ENCODE results near the gene PROB1.
A peak's percentile ranks its signal among the peaks of the same experiment; 100 is the strongest.
"Not testable (repeated sequence)": the region's sequence is repeated elsewhere in the genome, so short reads cannot be mapped to it uniquely, and the experiment has no call there.

PROB1 gene

DNA sequence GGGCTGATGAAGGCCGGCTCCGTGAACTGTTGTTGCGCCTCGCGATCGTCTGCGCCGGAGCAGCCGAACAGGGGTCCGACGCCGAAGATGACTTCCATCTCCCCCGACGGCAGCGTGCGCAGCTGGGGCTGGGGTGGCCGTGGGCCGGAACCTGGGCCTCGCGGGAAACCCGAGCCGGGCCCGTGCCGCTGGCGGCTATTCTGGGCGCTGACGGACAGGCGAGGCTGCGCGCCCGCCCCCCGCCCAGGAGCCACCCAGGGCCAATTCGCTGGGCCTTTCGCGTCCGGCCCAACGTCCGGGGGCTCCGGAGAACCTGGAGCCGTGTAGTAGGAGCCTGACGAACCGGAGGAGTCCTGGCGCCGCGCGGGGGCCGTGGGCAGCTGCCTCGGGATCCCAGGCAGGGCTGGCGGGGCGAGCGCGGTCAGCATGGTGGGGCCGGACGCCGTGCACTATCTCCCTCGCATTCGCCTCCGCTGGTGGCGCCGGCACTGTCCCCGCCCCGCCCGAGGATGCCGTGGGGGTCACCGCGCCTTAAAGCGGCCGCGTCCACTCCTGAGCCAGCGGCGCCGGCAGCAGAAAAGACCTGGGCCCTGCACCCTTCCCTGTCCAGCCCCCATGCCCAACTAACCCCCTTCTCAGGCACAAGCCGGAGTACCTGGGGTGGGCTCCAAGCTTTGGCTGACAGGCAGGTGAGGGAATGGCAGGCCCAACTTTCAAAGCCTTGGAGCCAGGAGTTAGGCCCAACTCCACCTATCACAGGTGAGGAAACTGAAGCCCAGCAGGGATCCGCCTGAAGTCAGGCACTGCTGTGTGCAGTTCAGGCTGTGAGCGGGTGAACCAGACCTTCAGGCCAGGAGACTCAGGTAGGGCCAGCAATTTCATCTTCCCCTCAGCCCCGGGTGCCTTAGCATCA, at the start of gene PROB1:
PROB1 (minus strand) TSS at position 451 of the 913 bp plus-strand sequence; CDS start at position 428, 23 bp downstream.
- DNase-seq: no peak

DNA sequence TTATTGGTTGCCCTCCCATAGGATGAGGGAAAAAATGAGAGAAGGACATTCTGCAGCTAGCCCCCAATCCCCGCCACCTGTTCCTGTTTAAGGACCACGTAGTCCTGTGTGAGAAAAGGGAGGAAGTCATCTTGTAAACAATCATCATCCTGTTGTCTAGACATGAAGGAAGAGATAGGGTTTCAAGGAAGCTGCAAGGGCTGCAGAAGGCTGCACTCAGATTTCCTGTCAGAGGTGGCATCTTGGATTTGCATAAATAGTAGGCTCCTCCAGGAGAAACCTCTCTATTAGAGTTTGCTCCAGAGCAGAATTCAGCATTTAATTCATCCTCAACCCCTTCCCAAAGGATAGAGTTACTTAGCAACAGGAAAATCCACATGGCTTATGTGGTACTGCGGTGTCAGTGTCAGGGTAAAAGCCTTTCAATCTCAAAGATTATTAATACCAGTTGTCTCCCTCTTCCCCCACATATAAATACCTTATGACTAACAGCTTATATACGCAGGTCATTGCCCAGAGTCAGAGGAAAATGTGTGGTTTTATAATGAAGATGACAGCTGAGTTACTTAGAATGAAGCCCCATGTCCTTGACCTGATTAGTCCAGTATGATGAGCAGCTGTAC, 49.0 kb upstream of the PROB1 start:
- DNase-seq: no peak

- not testable (repeated sequence) for DNase-seq
Observed at GRCh38 chr5:139440416-139440815, 45.5 kb upstream of the PROB1 start.

DNA sequence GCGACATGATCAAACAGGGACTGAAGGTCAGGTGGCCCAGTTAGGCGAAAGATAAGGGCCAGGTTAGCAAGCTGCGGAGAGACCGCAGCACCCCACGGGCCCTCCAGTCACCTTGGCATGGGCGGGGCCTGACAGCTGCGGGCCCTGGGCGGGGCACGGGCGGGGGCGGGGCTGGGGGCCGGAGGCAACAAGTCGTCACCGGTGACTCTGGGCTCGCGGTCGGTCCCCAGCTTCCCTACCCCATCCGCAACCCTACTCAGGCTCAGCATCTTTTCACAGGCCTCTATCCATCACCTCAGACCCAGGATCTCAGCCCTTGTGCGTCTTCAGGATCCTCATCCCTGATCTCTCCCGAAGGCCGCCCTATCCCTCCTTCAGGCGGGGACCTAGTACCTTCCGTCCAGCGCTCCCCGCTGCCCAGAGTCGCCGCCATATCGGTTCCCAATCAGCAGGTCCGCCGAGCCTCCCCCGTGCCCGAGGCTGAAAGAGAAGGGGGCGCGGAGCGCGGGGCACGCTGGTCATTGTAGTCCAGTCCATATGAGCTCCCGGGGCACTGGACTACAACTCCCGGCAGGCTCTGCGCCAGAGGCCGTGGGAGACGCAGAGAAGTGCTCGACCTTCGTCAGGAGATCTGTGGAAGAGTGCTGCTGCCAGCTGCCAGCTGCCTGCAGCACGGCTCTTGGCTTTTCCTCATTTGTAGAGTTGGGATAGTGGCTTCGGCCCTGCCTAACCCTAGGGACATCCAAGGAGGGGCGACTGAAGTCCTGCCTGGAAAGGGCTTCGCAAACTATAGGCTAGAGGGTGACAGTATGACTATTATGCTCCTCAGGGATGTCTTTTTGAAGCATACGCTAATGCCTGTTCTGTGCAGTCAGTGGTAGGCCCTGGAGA, 44.4 kb upstream of the PROB1 start, which contains the start of gene DNAJC18:
DNAJC18 (minus strand) TSS at position 513 of the 891 bp plus-strand sequence; CDS start at position 433, 80 bp downstream.
- DNase-seq: peak; percentile 83

DNA sequence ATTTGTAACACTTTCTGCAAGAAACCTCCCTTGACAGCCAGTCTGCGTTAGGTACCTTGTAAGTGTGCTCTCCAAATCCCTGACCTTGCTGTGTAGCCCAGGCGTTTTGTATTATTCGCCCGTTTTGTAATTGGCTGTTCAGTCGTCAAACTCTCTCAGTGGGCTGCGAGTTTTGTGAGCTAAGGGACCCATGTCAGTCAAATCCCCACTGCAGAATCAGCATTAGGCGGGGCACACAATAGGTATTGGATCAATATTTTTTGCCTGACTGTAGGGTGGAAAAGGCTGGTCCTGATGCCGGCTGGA, 43.8 kb upstream of the PROB1 start:
- no peak for DNase-seq

- DNase-seq: no peak
Observed at GRCh38 chr5:139435676-139436075, 40.8 kb upstream of the PROB1 start.

DNA sequence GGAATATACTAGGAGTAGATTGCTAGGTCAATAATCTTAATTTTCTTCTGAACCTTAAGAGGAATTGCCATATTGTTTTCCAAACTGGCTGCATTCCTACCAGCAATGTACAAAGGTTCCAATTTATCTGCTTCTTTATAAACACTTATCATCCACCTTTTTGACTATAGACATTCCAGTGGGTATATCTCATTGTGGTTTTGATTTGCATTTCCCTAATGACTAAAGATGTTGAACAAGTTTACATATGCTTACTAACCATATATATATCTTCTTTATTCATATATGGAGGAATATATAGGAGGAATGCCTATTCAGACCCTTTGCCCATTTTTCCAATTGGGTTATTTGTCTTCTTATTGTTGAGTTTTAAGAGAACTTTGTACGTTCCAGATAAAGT, 36.8 kb upstream of the PROB1 start:
- no peak for DNase-seq

- DNase-seq: no peak
Observed at GRCh38 chr5:139430015-139430414, 35.1 kb upstream of the PROB1 start.

DNA sequence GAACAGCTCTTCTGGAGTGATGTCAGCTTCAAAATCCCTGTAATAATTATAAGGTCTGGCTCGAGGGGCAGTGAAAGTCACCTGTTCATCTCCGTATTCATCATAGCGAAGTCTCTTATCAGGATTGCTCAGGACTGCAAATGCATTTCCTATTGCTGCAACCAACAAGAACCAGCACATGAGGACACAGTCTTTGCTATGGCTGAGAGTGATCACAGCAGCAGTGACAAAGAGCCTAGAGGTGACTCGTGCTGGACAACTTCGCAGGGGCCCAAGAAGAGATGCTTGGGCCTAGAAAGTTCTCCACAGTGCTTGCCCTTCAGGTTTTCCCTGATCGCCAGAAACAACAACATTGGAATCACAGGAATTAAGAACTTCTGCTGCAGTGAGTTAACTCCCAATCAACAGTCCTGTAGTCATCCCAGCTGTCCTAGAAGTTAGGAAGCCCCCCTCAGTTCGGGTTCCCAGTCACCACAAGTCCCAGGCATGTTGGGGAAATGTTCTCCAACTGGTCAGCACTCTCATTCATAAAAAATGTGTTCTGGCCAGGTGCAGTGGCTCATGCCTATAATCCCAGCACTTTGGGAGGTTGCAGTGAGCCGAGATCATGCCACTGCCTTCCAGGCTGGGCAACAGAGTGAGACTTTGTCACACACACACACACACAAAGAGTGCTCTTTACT, 31.4 kb upstream of the PROB1 start:
- no peak for DNase-seq

DNA sequence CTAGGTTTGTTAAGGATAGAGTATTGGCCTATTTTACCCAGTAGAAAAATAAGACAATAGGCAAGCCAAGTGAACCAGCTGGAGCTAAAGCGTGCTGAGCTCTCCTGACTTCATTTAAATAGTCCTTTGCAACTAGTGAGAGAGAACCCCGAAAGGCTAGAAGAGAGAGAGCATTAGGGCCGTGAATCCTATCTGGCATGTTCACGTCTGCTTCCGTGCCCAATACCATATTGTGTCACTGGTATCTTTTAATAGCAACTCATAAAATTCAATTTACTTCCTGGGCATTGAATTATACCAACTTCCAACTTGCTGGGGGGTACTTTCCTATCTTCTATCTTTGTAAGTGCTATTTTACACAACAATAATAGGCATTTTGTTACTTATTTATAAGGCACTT, 30.6 kb upstream of the PROB1 start:
- DNase-seq: no peak

GRCh38 chr5:139422307-139422893, 27.5 kb upstream of the PROB1 start:
- peak; percentile 35 for DNase-seq

GRCh38 chr5:139419226-139420192, 24.6 kb upstream of the PROB1 start:
- DNase-seq: no peak

GRCh38 chr5:139418793-139419192, 23.9 kb upstream of the PROB1 start:
- no peak for DNase-seq

GRCh38 chr5:139417214-139417613, 22.3 kb upstream of the PROB1 start:
- DNase-seq: peak; percentile 9

DNA sequence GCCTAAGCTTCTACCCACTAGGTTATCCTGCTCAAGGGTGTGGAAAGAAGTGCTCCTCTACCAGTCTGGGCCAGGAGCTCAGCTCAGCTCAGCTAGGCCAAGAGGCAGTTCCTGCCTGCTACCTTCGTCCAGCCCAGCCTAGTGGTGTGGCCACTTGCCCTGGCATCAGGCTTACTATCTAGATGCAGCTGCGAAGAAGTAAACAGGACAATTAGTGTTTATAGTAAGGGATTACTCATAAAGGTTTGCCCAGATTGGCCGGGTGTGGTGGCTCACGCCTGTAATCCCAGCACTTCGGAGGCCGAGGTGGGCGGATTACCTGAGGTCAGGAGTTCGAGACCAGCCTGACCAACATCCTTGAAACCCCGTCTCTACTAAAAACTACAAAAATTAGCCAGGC, 21.7 kb upstream of the PROB1 start:
- DNase-seq: no peak

DNA sequence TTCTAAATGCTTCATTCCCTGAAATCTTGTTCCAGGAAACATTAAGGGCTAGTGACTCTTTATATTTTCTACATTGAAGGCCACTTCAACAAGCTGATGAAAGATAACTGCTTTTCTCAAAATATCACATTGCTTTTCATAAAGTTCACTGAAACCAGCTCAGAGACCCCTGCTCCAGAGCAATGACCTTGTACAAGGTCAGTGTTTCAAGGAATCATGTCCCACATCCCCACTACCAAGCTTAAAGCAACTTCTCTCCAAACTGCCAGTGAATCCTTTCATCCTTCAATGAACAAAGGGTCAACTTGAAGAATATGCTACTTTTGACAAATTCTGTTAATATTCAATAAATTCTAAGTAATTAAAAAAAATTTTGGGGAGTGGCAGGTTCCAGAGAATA, 21.0 kb upstream of the PROB1 start:
- no peak for DNase-seq

- DNase-seq: no peak
Observed at GRCh38 chr5:139415221-139415861, 20.4 kb upstream of the PROB1 start.

DNA sequence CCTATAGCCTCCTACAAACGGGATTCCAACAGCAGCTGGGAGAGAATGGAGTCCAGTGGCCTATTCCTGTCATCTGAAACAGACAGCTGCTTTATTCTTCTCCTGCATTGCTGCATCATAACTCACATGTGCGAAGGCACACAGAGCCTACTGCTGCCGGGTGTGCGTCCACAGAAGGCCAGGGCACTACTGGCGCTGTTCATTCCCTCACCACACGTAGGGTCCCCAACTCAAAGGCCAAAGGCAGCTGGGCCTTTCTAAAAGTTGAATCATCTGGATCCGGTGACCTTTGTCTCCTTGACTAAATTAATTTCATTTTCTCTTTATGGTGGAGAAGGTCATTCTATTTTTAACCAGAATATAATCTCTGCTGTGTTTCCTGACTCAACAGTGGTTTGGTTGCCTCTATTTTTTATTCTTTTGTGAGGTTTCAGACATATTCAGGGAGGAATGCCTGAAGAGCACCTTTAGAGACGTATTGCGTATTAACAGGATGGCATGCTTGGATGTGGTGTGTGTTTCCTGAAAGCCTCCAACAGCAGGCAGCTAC, 19.8 kb upstream of the PROB1 start:
- no peak for DNase-seq

GRCh38 chr5:139413963-139414362, 19.1 kb upstream of the PROB1 start:
- no peak for DNase-seq

GRCh38 chr5:139413153-139413552, 18.2 kb upstream of the PROB1 start:
- no peak for DNase-seq
